Gastrocnemius medialis (tissue), 4 donors: ENCODE measurements around the gene CNR2.

Experiments used
- POLR2A ChIP-seq, 2 donors: fragments of 450-650 bp; IDR thresholded peaks; one replicate each; pipeline ENCODE4 v1.6.1; 2017; ENCODE audit warnings: antibody characterized with exemption in 2 of 2, mild to moderate bottlenecking in 2 of 2, moderate library complexity in 2 of 2
- TF ChIP-seq, protein P1 (sequence below), 5 experiments: fragments of 450-650 bp in 3 of 5; fragments of 200-600 bp in 2 of 5; sonication (generic) in 2 of 5; IDR thresholded peaks in 4 of 5; conservative IDR thresholded peaks in 1 of 5; 1 replicate in 4 of 5; 2 replicates in 1 of 5; pipeline ENCODE4 v1.5.1; 2016 to 2019; ENCODE audit warnings: antibody characterized with exemption in 5 of 5, mild to moderate bottlenecking in 3 of 5, moderate library complexity in 3 of 5

DNA sequence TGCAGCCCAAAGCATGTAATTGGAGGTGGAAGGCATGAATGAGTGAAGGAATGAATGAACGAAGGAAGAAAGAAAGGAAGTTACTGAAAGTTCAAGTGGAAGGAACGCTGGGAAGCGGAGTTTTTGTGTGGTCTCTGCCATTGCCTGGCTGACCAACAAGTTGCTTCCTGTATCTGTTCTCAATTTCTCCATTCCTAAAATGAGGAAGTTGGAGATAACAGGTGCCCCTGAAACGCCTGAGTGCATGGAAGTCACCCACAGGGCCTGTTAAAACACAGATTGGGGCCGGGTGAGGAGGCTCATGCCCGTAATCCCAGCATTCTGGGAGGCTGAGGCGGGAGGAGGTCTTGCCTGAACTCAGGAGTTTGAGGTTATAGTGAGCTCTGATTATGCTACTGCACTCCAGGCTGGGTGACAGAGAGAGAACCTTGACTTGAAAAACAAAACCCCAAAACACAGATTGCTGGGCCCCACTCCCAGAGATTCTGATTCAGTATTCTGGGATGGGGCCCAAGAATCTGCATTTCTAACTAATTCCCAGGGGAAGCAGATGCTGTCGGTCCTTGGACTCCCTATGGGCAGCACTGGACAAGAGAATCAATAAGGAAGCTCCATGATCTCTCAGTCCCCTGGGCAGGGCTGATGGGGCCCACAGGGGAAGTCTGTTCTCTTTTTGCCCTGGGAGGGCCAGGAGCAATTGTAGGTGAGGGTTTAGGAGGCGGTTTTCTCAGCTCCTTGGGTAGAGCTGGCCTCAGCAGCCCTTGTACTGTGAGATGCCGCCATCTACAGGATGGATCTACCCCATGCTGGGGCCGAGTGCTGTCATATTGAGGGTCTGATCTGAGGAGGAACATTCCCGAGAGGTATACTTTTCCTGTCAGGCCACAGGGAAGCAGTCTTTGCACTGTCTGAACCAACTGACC lies 3.3 kb upstream of the CNR2 start:
- TF ChIP-seq, protein P1, sequence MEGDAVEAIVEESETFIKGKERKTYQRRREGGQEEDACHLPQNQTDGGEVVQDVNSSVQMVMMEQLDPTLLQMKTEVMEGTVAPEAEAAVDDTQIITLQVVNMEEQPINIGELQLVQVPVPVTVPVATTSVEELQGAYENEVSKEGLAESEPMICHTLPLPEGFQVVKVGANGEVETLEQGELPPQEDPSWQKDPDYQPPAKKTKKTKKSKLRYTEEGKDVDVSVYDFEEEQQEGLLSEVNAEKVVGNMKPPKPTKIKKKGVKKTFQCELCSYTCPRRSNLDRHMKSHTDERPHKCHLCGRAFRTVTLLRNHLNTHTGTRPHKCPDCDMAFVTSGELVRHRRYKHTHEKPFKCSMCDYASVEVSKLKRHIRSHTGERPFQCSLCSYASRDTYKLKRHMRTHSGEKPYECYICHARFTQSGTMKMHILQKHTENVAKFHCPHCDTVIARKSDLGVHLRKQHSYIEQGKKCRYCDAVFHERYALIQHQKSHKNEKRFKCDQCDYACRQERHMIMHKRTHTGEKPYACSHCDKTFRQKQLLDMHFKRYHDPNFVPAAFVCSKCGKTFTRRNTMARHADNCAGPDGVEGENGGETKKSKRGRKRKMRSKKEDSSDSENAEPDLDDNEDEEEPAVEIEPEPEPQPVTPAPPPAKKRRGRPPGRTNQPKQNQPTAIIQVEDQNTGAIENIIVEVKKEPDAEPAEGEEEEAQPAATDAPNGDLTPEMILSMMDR (IDR thresholded peaks at IDR 0.05 in 4 of 5, conservative IDR thresholded peaks at IDR 0.05 in 1 of 5): peak; percentile 18 to 44 (median 28)
- TF ChIP-seq POLR2A (IDR thresholded peaks at IDR 0.05): no peak
